Stimulated activated CD4-positive, alpha-beta T cell treated with anti-CD3 and anti-CD28 coated beads, Interleukin-12 subunit alpha, Interleukin-12 subunit beta, amount 100 ng/mL, for 24 hours (primary cell): Measurements from ENCODE around the gene TBX10.
A peak's percentile ranks its signal among the peaks of the same experiment; 100 is the strongest.
"Not testable (repeated sequence)": the region's sequence is repeated elsewhere in the genome, so short reads cannot be mapped to it uniquely, and the experiment has no call there.

Experiments used
- DNase-seq, 2 experiments: peaks; one replicate each; pipeline ENCODE4 v3.0.0-alpha.2; 2020; ENCODE audit warnings: low read depth in 2 of 2

The TBX10 gene

GRCh38 chr11:67600324-67601029 is 39.1 kb downstream of the TBX10 start:
- no peak for DNase-seq

- no peak for DNase-seq
Observed at GRCh38 chr11:67599149-67599548, 40.4 kb downstream of the TBX10 start.

GRCh38 chr11:67597963-67598362 is 41.6 kb downstream of the TBX10 start:
- DNase-seq = not testable (repeated sequence)

- not testable (repeated sequence) for DNase-seq
Observed at GRCh38 chr11:67597458-67597857, 42.1 kb downstream of the TBX10 start.

GRCh38 chr11:67596753-67597300 is 42.7 kb downstream of the TBX10 start:
- DNase-seq = no peak

- DNase-seq = no peak
Observed at GRCh38 chr11:67594480-67594879, 45.1 kb downstream of the TBX10 start.

- DNase-seq = no peak
Observed at GRCh38 chr11:67593565-67593905, 46.0 kb downstream of the TBX10 start.

GRCh38 chr11:67592880-67593564 is 46.5 kb downstream of the TBX10 start:
- DNase-seq = no peak

GRCh38 chr11:67588899-67589415 is 50.6 kb downstream of the TBX10 start:
- not testable (repeated sequence) for DNase-seq

- no peak for DNase-seq
Observed at GRCh38 chr11:67588136-67588503, 51.4 kb downstream of the TBX10 start.

GRCh38 chr11:67586568-67587250 is 52.9 kb downstream of the TBX10 start:
- no peak for DNase-seq

GRCh38 chr11:67585911-67586310 is 53.7 kb downstream of the TBX10 start:
- DNase-seq = no peak

- DNase-seq = no peak
Observed at GRCh38 chr11:67584881-67585873, 54.4 kb downstream of the TBX10 start.

GRCh38 chr11:67584205-67584880 is 55.2 kb downstream of the TBX10 start:
- DNase-seq = peak in 1 of 2 experiments; percentile 32

GRCh38 chr11:67583247-67584204 is 56.0 kb downstream of the TBX10 start, which contains the start of gene GSTP1:
Gene GSTP1 (plus strand): TSS chr11:67583812. CDS start chr11:67583844, 32 bp downstream.
- peak; percentile 64 to 80 for DNase-seq

GRCh38 chr11:67582011-67582410 is 57.6 kb downstream of the TBX10 start:
- DNase-seq = no peak

- no peak for DNase-seq
Observed at GRCh38 chr11:67581469-67581868, 58.1 kb downstream of the TBX10 start.
